Activated CD4-positive, CD25-positive, alpha-beta regulatory T cell treated with anti-CD3 and anti-CD28 coated beads, Interleukin-2, amount 50 U/mL, for 72 hours (primary cell): ENCODE data around the gene MED22.
"Not testable (repeated sequence)": the region's sequence is repeated elsewhere in the genome, so short reads cannot be mapped to it uniquely, and the experiment has no call there.

ENCODE experiments used
- DNase-seq: peaks from one replicate; pipeline ENCODE4 v3.0.0; 2021

MED22 gene

GRCh38 chr9:133303266-133304157 lies 44.4 kb downstream of the MED22 start:
- DNase-seq = no peak

- DNase-seq = no peak
Observed at GRCh38 chr9:133301253-133302230, 46.4 kb downstream of the MED22 start.

GRCh38 chr9:133299996-133300395 lies 47.9 kb downstream of the MED22 start:
- DNase-seq = not testable (repeated sequence)

GRCh38 chr9:133294257-133294656 lies 53.7 kb downstream of the MED22 start:
- no peak for DNase-seq

GRCh38 chr9:133290751-133291302 lies 57.1 kb downstream of the MED22 start:
- no peak for DNase-seq
